Stimulated activated CD4-positive, alpha-beta T cell treated with anti-CD3 and anti-CD28 coated beads, Interleukin-12 subunit alpha, Interleukin-12 subunit beta, amount 100 ng/mL, for 48 hours (primary cell): ENCODE measurements around the gene VAV3.

ENCODE experiments used
- DNase-seq, 3 donors: peaks; one replicate each; pipeline ENCODE4 v3.0.0-alpha.2; 2020; ENCODE audit warnings: low read depth in 2 of 3, low spot score in 1 of 3

The VAV3 gene

GRCh38 chr1:107795441-107795840 lies 169.5 kb downstream of the VAV3 start:
- no peak for DNase-seq

GRCh38 chr1:107794571-107794970 lies 170.4 kb downstream of the VAV3 start:
- DNase-seq = no peak

- no peak for DNase-seq
These were observed 171.0 kb downstream of the VAV3 start for GRCh38 chr1:107793896-107794453.

DNA sequence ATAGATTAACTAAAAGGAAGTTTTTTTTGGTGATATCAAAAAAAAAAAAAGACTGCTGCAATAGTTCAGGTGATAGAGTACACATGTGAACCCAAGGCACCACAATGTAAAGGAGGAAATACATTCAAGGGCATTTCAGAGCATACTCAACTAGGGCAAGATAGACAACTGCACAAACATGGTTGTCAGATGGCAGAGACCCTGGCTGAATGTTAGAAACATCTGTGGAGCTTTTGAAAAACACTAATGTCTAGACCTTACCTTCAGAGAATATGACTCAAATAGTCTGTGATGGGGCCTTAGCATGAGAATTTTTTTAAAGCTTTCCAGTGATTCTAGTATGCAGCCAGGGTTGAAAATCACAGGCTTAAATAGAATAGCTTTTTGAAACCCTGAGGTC lies 173.6 kb downstream of the VAV3 start:
- no peak for DNase-seq

DNA sequence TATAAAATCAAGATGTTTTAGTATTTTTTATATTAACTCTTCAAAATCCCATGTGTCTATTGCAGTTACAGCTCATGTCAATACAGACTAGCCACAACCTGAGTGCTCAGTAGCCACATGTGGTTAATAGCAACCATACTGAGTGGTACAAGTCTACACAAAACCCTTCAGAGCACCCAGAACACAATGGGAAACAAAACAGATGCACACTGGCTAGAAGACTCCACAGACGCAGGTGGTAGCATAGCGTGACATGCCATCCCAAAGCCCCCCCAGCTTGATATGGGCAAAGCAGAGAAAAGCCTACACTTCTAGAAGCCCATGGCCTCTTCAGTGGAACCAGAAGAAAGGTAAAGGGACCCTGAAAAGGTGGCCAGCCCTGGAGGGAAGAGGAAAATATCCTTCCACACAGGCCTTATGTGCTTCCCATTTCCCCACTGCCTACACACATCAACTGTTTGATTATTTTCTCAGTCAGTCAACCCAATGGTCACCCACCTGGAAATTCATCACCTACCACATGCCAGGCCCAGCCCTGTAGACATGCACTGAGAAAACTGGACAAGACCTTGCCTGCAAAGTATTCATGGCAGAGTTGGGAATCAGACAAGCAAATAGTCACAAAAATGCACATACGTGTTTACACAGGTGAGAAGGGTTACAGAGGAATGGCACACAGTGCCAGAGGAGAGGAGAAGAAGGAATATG lies 175.0 kb downstream of the VAV3 start:
- no peak for DNase-seq

DNA sequence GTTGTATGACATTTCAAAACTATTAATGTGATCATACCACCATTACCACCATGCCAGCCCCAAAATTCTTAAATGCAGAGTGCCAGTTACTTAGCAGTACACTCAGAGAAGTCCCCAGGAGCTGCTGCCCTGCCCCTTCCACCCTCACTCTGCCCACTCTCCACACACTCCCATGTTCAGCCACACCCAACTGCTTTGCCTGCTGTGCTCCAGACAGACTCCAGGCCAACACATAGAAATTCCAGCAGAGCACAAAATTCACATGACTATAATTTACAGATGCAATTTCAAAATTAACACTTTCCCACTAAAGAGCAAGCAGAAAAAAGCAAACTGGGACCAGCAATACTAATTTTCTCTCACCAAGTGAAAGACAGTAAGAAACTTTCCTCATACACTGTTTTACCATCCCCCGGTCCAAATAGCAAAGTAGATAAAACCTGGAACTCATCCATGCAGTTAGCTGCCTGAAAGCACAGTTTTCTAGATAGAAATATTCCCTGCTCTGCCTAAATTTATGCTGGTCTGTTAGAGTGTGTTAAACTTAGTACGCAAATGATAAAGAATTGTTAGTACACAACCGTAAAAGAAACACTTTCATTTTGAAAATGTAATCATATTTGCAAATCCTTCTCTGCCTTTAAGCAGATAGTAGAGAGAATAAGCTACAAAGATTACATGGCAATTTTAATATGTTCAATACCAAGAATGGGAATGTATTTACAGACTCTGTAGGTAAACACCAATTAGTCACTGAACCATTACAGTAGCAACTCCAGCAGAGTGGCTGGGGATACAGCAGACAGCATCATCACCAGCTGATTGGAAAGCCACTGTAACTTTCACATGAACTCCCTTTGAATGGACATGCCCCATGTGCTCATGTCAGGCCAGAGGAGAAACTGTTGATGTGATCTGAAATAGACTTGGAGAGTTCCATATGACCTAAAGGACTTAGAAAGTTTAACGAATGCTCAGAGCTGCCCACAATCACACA lies 176.5 kb downstream of the VAV3 start:
- DNase-seq = no peak

DNA sequence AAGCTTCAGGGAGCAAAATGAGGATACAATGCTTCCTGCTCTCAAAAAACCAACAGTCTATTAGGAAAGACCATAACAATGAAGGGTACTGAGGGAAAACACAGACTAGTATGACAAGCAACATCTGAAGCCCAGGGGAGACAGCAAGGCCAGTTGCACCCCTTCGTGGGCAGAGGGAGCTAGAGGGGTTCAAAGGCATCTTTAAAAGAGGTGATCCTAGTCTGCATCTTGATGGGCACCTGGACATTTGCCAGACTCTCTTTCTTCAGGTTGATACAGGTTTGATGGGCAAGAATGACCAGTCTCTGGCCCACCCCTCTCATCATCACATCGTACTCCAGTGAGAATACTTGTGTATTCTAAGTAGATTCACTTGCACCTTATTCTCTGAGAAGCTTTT lies 177.7 kb downstream of the VAV3 start:
- no peak for DNase-seq

- no peak for DNase-seq
These were observed 178.7 kb downstream of the VAV3 start for GRCh38 chr1:107786203-107786845.

DNA sequence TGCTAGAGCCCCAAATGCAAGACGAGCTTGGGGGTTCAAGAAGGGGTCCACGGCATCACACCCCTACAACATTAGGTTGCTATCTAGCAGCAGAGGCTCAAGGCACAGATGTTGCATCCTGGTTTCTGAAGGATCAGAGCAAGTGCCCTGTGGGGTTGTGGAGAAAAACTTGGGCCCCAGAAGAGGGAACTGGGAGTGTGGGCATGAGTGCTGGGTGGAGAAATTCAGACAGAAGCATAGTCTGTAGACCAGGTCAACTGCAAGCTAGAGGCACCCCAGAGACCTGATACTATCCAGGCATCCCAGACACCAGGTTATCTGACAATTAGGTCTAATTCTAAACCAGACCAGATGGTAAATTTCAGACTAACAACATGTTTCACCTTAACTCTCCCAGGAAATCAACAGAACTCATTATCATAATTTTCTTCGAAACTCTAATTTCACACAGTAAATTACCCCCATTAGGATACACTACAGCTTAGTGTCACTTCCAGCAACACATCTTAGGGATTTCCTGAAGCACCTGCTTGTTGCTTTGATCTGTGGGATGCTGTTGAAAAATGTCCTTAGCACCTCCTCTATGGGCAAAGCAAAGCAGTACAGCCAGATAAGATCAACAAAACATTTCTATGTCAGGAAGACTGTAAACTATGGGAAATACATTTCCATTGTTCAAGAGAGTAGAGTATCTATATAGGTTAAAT lies 179.3 kb downstream of the VAV3 start:
- DNase-seq = no peak

DNA sequence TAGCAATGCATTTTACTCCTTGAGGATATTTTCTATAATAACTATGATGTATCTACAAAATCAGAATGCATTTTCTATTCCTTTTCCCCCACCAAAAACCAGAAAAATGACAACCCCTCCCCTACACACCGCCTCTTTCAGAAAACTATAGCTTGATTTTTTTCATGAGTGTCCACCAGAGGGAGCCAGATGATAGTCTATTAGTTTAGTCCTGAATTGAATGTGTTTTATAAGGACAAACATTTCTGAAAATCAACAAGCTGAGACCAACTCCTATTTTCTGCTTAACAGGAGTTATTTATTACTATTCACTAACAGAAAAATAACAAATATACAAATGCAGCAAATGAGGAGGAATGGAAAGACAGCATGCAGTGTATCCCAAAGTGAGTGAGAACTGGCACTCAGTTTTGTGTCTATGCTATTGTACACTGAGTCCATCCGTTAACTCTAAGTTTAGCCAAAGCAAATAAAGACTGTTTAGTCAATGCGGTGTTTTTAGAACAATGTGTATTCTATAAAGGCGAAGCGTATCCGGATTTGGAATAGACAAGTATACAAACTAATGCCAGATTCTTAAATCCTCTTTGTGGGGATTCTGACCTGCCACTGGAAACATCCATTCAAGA lies 182.6 kb downstream of the VAV3 start:
- DNase-seq = peak in 2 of 3 donors; percentile 19 to 75

DNA sequence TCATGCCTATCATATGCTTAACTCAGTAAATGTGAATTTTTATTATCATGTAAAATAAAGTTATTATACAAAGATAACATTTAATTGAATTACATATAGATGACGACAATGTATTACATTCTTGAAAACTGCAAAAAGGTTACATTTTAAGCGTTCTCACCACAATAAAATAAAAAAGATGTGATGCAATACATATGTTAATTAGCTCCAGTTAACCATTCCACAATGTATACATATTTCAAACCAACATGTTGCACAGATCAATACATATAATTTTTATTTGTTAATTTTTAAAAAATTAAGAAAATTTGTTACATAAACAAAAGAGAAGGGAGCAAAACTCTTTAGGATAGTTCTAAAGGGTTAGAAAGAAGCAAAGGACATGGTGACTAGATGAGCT lies 183.7 kb downstream of the VAV3 start:
- no peak for DNase-seq

GRCh38 chr1:107777664-107778047 lies 187.3 kb downstream of the VAV3 start:
- no peak for DNase-seq

DNA sequence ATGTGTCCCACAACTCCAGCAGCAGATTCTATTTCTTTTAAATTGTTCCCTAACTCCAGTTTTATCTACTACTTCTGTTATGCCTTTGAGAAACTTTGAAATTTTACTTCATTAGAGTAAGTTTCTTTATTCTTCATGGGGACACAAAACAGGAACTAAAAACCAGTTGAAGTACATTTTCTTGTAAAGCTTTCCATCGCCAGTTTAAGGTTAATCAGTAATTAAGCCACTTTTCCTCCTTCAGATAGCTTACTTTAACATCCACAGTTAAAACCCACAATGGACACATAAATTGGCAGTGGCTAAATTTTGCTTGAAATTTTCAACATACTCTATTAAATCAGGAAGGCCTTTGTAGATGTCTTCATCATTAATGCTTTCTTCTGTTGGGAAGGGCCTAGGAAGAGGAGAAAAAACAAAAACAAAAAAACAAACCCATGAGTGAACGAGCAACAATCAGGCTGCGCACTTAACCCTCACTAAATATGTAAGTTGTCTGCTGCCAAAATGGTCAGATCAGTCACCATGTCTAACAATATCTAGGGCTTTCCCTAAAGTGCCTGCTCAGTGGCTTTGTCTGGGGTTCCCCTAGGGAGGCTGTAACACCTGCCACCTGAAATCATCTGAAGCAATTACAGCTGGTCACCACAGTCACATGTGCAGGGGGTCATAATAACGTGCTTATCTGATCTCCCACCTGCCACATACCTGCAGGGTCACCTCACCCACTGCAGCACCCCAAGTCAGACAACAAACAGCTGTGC lies 187.9 kb downstream of the VAV3 start:
- no peak for DNase-seq

DNA sequence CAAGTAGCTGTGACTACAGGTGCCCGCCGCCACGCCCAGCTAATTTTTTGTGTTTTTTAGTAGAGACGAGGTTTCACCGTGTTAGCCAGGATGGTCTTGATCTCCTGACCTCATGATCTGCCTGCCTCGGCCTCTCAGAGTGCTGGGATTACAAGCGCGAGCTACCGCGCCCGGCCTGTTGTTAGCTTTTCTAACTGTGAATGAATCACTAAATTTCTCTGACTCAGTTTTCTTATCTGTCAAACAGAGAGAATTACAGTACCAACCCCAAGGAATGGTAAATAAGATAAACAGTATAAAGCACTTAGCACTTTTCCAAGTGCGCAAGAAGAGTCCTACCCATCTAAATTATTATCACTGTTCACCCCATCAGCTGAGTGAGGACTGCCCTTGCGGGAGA lies 193.6 kb downstream of the VAV3 start:
- no peak for DNase-seq

DNA sequence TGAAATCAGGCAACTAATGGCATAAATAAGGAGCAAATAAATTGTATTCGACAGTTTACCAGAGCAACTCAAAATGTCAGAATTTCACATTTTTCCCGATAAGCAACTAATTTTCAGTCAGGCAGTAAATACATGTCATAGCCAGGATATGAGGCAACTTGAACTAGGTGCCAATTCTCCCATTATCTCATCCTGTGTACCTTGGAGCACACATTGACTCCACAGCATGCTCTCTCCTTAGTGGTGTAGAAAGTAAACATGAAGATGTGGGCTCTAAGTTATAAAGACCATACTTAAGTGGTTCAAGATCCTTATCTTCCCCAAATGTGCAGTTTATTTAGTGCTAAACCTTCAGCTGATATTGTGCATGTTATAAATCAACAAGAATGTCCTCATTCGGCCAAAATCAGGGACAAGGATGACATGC lies 197.8 kb downstream of the VAV3 start:
- no peak for DNase-seq

- DNase-seq = no peak
These were observed 198.4 kb downstream of the VAV3 start for GRCh38 chr1:107766533-107766932.

DNA sequence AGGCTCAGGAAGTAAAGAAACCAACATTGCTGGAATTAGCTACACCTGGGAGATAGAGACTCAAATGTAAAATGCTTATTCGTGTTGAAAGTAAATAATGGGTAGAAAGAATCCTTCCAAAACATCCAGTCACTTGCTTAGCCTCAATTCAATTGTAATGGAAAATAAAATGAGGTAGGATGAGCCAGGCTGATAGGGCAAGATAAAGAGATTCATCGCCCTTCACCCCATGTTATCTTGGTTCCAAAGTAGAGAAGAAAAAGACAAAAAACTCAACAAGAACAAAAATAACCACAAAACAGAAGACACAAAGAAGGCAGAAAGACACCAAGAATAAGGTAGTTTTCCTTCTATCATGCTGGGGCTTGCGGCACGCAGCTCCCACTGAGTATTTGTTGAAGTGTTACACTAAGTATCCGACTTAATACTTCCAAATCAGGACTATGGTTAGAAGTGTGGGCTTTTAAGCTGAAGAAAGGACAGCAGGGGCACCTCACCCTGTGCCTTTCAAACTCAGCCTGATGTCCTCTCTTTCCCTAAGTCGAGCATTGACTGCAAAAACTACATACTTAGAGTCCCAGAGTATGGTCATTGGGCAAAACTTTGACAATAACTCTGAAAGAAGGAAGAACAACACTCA lies 202.1 kb downstream of the VAV3 start:
- DNase-seq = no peak

GRCh38 chr1:107760065-107760464 lies 204.9 kb downstream of the VAV3 start:
- no peak for DNase-seq

DNA sequence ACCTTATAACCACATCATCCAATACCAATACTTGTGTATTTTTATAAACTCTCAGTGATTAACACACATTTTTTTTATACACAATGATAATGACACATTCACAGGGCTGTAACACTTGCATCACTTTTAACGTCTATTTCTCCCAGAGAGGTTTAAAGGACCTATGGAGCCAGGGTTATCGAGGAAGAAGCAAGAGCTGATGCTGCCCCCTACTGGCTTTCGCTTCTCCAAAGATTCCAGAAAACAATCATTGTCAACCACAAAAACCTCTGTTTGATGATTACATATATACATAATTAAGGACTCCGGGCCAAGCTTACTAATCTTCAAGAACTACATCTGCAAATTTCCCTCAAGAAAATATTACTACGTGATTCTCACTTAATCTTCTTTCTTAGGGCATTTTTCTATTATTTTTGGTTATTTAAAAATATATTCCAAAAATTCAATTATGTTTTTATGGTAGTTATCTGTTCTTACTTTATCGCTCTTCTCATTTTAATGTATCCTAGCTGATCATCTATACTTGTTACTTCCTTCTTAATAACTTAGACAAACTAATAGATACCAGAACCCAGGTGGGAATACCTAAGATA lies 214.5 kb downstream of the VAV3 start:
- peak; percentile 14 to 59 (median 26) for DNase-seq
